Mammary epithelial cell (primary cell): ENCODE measurements around the gene MORN1.

Experiments used
- EZH2 ChIP-seq: IDR thresholded peaks from 2 replicates; pipeline ENCODE4 v1.6.1; 2012; ENCODE audit warnings: low read length, inconsistent platforms, borderline replicate concordance
- TF ChIP-seq, protein P1 (sequence below), 2 donors: IDR thresholded peaks in 1 of 2; conservative IDR thresholded peaks in 1 of 2; 2 replicates each; pipeline ENCODE4 v1.5.1; 2011 to 2012; ENCODE audit warnings: inconsistent platforms in 2 of 2, low read length in 2 of 2, mild to moderate bottlenecking in 2 of 2, control low read depth in 1 of 2, low read depth in 1 of 2; ENCODE audit not compliant: insufficient read depth in 1 of 2; ENCODE audit errors: extremely low read depth in 1 of 2

DNA sequence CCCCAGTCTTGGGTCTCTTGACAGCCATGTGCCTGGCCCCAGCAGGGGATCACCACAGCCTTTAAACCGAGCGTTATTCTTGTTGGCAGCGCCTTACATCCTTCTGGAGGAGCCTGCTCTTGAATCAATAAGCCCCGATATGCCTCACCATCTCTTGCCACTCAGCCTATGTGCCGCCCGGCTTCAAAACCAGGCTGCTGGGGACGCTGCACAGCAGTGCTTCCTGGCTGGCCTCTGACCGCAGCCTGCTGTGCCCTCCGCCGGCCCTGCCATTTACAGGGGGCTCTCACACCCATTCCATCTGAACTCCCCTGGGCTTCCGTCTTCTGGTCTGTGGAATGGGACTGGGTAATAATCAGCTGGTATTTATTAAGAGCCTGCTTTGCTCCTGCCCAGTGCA, 24.0 kb upstream of the MORN1 start:
- TF ChIP-seq, protein P1, sequence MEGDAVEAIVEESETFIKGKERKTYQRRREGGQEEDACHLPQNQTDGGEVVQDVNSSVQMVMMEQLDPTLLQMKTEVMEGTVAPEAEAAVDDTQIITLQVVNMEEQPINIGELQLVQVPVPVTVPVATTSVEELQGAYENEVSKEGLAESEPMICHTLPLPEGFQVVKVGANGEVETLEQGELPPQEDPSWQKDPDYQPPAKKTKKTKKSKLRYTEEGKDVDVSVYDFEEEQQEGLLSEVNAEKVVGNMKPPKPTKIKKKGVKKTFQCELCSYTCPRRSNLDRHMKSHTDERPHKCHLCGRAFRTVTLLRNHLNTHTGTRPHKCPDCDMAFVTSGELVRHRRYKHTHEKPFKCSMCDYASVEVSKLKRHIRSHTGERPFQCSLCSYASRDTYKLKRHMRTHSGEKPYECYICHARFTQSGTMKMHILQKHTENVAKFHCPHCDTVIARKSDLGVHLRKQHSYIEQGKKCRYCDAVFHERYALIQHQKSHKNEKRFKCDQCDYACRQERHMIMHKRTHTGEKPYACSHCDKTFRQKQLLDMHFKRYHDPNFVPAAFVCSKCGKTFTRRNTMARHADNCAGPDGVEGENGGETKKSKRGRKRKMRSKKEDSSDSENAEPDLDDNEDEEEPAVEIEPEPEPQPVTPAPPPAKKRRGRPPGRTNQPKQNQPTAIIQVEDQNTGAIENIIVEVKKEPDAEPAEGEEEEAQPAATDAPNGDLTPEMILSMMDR (conservative IDR thresholded peaks at IDR 0.05 in 1 of 2, IDR thresholded peaks at IDR 0.05 in 1 of 2; ENCODE audit: extremely low read depth in 1 of 2, insufficient read depth in 1 of 2, low read depth in 1 of 2, low read length in 2 of 2), result no peak
- TF ChIP-seq EZH2, result no peak
